ENCODE results near the gene DPM1.

Gene DPM1

GRCh38 chr20:50969435-50969834, 11.1 kb upstream of the DPM1 start:
- no peak overlapping the region for H3K4me3 ChIP-seq (ENCODE audit: control insufficient read depth, low read depth, low read length)
- TF ChIP-seq CTCF (conservative IDR thresholded peaks at IDR 0.05; ENCODE audit: control insufficient read depth, insufficient read depth, low read depth, low read length), result no peak
- no peak for DNase-seq (ENCODE audit: low read depth)

- H3K4me3 ChIP-seq (ENCODE audit: control insufficient read depth, low read depth, low read length), result no peak overlapping the region
Measured at GRCh38 chr20:50968289-50968688, 10.0 kb upstream of the DPM1 start.

GRCh38 chr20:50967586-50967985, 9.3 kb upstream of the DPM1 start:
- TF ChIP-seq CTCF (conservative IDR thresholded peaks at IDR 0.05; ENCODE audit: control insufficient read depth, insufficient read depth, low read depth, low read length), result no peak
- no peak overlapping the region for H3K4me3 ChIP-seq (ENCODE audit: control insufficient read depth, low read depth, low read length)

More at GRCh38 chr20:50968289-50968688, 10.0 kb upstream of the DPM1 start:
- no peak for TF ChIP-seq CTCF (conservative IDR thresholded peaks at IDR 0.05; ENCODE audit: control insufficient read depth, insufficient read depth, low read depth, low read length)
- DNase-seq (ENCODE audit: low read depth), result no peak

GRCh38 chr20:50959543-50960126, 1.3 kb upstream of the DPM1 start:
- H3K4me3 ChIP-seq (ENCODE audit: control insufficient read depth, low read depth, low read length), result peak overlapping the region; percentile 94
- no peak for DNase-seq (ENCODE audit: low read depth)
- no peak for TF ChIP-seq CTCF (conservative IDR thresholded peaks at IDR 0.05; ENCODE audit: control insufficient read depth, insufficient read depth, low read depth, low read length)

More at GRCh38 chr20:50967586-50967985, 9.3 kb upstream of the DPM1 start:
- no peak for DNase-seq (ENCODE audit: low read depth)

- no peak for TF ChIP-seq CTCF (conservative IDR thresholded peaks at IDR 0.05; ENCODE audit: control insufficient read depth, insufficient read depth, low read depth, low read length)
- H3K4me3 ChIP-seq (ENCODE audit: control insufficient read depth, low read depth, low read length), result peak within 1 kb of the TSS; percentile 94
Measured at GRCh38 chr20:50958615-50959542, 547 bp upstream of the DPM1 start, which contains the start of gene MOCS3. TSS of gene MOCS3 (plus strand) at chr20:50958818. CDS start at chr20:50958843, 25 bp downstream.

GRCh38 chr20:50957276-50957675, 1.1 kb downstream of the DPM1 start:
- TF ChIP-seq CTCF (conservative IDR thresholded peaks at IDR 0.05; ENCODE audit: control insufficient read depth, insufficient read depth, low read depth, low read length), result no peak
- peak; percentile 27 for DNase-seq (ENCODE audit: low read depth)
- H3K4me3 ChIP-seq (ENCODE audit: control insufficient read depth, low read depth, low read length), result peak overlapping the region; percentile 94

More at GRCh38 chr20:50958615-50959542, 547 bp upstream of the DPM1 start, which contains the start of gene MOCS3:
- peak; percentile 93 for DNase-seq (ENCODE audit: low read depth)

All from fibroblast of mammary gland (primary cell).